NCI-H146 (cell line): ENCODE results near the gene TOR1B.

ENCODE experiments used
- DNase-seq: peaks from one replicate; lab custom pipeline; 2025; lab: John Stamatoyannopoulos, UW

Gene TOR1B

GRCh38 chr9:129814432-129815223 lies 11.6 kb downstream of the TOR1B start:
- DNase-seq, result no peak

DNA sequence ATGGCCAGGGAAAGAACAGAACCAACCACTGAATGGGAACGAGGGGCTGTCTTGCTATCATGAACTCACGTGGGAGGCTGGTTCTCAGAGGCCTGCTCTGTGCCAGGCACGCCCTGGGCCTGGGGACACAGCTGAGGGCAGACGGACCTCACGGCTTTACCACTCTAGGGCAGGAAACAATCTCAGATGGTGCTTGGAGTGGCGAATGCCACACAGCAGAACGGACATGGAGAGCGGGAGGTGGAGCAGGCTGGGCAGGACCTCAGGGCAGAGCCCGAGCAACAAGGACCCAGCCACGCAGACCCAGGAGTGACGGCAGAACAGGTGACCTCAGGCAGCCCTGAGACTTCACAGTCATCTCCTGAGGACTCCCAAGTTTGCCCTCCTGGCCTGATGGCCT lies 12.3 kb downstream of the TOR1B start:
- no peak for DNase-seq

GRCh38 chr9:129816501-129817435 lies 13.8 kb downstream of the TOR1B start:
- no peak for DNase-seq

DNA sequence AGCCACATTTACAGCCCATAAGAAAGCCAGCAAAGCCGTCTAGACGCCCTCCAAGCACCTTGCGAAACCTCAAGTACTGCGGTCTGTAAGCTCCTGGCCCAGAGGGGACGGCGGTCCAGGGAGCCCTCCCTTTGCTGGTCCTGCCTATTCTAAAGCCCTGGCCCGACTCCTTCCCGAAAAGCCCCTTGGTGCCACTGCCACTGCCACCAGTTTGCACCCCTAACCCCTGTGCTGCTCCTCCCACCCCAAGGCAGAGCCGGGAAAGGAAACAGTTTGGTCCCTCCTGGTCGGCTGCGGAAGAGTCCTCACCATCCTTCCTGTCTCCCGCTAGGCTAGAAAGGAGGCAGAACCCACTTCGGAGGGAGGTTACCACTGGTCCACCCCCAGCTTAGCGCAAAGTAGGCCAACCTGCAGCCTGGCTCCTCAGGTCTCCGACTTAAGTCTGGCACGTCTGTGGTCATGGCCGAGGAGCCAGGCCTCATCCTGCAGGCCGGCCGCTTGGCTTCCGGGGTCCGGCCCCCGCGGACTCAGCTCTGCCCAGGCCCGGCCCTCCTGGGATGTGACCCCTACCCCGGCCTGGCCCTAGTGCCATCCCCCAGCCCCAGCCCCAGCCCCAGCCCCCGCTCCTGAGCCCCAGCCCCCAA lies 20.0 kb downstream of the TOR1B start:
- no peak for DNase-seq

GRCh38 chr9:129823542-129823934 lies 20.6 kb downstream of the TOR1B start:
- DNase-seq, result no peak

- peak; percentile 88 for DNase-seq
Measured at GRCh38 chr9:129823935-129824601, 21.1 kb downstream of the TOR1B start, which contains the start of gene TOR1A. TOR1A (minus strand) TSS chr9:129824136; CDS start chr9:129824085, 51 bp downstream.

- no peak for DNase-seq
Measured at GRCh38 chr9:129826344-129826743, 23.4 kb downstream of the TOR1B start.

DNA sequence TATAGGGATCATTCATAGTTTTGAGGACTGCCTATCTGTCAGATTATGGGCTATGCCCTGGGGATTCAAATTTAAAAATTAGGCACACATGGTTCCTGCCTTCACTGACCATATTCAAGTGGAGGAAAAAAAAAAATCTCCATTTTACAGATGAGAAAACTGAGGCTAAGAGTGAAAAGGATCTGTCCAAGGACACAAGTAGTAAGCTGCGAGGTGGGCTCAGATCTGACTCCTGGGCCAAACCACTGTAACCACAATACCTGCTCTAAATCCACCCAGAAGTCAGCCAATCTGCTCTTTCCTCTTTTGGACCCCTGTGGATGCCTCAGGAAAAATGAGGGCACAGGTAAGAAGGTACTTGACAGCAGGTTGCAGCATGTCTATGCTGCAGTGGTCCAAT lies 23.8 kb downstream of the TOR1B start:
- no peak for DNase-seq

DNA sequence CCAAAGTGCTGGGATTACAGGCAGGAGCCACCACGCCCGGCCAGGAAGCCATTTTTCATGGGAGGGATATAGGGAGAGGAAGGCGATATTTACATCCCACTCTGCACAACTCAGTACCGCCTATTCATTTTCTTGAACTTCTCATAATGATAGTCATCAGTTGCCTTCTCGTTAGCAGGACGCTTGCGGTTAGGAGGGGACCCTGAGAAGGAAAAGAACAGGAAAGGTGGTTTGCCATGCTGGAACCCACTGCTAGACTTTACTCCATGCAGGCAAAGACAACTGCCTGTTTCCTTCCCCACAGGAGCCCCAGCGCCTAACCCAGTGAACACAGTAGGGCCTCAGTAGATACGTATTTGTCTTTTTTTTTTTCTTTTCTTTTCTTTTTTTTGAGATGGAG lies 25.1 kb downstream of the TOR1B start:
- DNase-seq, result no peak

DNA sequence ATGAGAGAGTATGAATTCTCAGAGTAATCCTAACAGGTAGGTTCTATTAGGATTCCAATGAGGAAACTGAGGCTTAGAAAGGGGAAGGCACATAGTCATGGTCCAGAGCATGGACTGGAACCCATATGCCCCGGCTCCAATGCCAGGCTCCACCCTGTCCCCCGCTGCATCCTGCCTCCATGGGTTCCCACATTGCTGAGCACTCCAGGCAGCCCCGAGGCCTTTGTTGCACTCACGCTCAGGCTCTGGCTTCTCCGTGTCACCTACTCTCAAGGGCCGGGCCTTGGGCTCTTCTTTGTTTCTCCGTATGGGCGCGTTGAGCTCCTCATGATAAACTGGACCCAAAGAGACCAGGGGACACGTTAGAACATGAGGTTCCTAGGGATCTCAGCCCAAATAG lies 26.0 kb downstream of the TOR1B start:
- no peak for DNase-seq

GRCh38 chr9:129832982-129833381 lies 30.0 kb downstream of the TOR1B start:
- DNase-seq, result no peak

DNA sequence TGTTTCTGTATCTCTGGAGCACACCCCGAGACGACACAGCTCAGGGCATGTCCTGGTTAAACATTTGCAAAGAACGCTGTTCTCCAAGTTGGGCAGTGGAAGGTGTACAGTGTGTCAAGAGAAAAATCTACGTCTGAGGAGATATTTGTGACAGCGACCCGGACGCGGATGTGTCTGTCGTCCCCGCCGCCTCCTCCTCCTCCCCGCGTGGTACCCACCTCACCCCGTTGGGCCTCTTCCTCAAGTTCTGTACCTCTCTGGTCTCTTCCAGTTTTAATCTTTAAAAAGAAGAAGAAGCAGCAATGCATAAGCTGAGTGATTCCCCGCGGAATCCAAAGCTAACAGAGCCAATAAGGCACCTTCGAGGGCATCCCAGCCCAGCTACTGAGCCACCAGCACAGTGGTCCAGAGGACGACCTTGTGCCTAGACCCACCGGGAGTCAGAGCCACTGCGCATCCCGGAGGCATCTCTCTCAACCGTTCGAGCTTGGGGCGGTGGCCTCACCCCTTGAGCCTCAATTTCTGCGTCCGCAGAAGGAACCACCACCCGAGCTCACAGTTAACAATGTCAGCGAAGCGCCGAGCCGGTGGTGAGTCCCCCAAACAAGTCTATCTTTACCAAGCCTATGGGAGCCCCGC lies 31.6 kb downstream of the TOR1B start:
- peak; percentile 21 for DNase-seq

- DNase-seq, result peak; percentile 95
Measured at GRCh38 chr9:129835128-129835859, 32.3 kb downstream of the TOR1B start, which contains the start of the genes C9orf78 and USP20. C9orf78 (minus strand) TSS chr9:129835275; CDS start chr9:129835221, 54 bp downstream. USP20 (plus strand) TSS chr9:129835458; CDS start chr9:129852556, 17,098 bp downstream.

GRCh38 chr9:129835860-129836223 lies 32.9 kb downstream of the TOR1B start:
- peak; percentile 44 for DNase-seq

GRCh38 chr9:129836311-129837007 lies 33.5 kb downstream of the TOR1B start:
- no peak for DNase-seq

- DNase-seq, result no peak
Measured at GRCh38 chr9:129838707-129839259, 35.8 kb downstream of the TOR1B start.

DNA sequence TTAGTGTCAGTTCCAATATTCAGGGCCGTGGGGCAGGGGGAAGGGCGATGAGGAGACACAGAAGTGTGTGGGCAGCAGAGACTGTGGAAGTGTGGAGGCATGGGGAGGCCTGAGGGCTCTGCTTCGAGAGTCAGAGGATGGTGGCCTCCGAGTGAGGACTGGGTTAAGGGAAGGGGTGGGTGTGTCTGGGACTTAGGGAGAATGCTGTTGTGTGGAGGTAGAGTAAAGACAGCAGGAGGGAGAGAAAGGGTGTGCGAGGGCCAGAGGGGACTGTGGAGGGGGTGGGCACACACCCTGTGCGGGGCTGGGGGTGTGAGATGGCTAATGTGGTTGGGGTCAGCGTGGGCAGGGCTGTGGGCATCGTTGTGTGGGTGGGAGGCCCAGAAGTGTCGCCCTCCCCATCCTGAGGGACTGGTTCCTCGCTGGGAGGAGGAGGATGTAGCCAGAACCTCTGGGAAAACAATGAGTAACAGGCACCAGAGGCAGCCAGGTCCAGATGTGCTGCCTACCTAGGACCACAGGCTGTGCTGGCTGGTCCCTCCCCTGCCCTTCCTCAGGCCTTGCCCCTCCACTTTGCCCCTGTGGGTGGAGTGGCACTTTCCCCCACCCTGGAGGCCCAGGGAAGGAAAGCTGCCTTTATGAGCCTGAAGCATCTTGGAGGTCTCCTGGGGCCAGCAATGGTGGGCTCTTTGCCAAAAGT lies 36.5 kb downstream of the TOR1B start:
- no peak for DNase-seq

DNA sequence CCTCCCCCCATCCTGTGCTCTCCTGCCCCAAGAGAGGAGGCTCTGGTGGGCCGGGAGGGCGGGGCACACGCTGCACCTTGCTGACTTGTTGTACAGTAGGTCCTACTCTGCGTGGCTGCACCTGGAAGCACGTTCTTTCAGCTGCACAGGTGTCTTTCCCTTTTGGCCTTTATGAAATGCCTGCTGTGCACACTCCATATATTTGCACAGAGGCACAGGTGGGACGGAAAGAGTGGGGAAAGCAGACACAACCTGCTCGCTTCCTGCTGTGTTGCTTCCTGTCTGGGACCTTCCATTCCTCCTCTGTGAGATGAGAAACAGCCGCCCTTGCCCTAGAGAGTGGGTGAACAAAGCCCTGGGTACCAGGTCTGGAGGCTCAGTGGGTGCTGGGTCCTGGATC lies 37.0 kb downstream of the TOR1B start:
- DNase-seq, result peak; percentile 95

DNA sequence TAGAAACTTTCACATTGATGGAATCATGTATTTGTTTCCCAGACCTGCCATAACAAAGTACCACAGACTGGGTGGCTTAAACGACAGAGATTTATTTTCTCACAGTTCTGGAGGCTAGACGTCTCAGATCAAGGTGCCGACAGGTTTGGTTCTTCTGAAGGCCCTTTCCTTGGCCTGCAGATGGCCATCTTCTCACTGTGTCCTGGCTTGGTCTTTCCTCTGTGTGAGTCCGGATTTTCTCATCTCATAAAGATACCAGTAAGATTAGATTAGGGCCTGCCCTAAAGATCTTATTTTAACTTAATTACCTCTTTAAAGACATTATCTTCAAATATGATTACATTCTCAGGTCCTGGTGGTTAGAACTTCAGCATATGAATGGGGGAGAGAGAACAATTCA lies 38.1 kb downstream of the TOR1B start:
- no peak for DNase-seq
